GM19455 (cell line): Measurements from ENCODE around the gene ABHD5.

Experiments
- ATAC-seq: cut with Tn5 transposase; IDR thresholded peaks from one replicate; pipeline ENCODE4 v1.9.1; 2021; ENCODE audit not compliant: unreplicated experiment

ABHD5 gene

DNA sequence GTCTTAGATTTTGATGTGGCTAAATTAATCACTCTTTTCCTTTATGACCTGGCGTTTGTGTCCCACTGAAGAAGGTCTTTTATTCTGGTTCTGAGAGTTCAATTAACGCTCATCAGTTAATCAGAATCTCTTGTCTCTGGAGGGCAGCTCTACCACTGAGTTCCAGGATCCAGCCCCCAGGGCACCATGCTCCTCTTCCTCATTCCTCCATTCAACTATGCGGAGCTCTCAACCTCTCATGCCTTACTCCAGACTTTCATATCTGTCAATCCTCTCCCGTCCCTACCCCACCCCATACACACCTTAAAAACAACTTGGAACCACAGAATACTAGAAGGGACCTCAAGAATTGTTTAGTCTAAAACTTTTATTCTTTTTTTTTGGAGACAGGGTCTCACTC, 4.8 kb upstream of the ABHD5 start:
- no peak for ATAC-seq

DNA sequence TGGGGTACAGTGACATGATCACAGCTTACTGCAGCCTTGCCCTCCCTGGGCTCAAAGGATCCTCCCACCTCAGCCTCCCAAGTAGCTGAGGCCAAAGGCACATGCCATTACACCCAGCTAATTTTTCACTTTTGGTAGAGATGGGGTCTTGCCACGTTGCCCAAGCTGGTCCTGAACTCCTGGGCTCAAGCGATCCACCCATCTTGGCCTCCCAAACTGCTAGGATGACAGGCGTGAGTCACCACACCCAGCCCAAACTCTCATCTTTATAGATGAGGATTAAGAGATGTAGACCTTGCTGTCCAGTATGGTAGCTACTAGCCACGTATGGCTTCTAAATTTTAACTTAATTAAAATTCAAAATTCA, 4.4 kb upstream of the ABHD5 start:
- no peak for ATAC-seq

- ATAC-seq: no peak
These were observed 3.8 kb upstream of the ABHD5 start for GRCh38 chr3:43686700-43687498.

DNA sequence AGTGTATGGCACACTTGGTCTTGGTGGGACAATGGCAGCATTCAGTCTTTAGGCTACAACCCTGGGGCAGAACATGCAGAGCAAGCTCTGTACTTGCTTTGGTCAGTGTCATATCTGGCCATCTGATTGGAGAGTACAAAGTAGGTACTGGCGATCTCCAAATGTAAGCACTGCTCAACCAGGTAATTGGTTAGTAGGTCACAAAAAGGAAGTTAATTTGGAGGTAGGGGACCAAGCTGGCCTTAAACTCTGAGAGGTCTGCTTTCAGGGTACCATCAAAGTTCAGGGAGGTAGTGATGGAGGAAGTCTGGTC, 3.3 kb upstream of the ABHD5 start:
- no peak for ATAC-seq

GRCh38 chr3:43688245-43688650, 2.5 kb upstream of the ABHD5 start:
- ATAC-seq: no peak

- ATAC-seq: no peak
These were observed 1.6 kb upstream of the ABHD5 start for GRCh38 chr3:43689166-43689565.

GRCh38 chr3:43689766-43690399, 855 bp upstream of the ABHD5 start:
- ATAC-seq: no peak

DNA sequence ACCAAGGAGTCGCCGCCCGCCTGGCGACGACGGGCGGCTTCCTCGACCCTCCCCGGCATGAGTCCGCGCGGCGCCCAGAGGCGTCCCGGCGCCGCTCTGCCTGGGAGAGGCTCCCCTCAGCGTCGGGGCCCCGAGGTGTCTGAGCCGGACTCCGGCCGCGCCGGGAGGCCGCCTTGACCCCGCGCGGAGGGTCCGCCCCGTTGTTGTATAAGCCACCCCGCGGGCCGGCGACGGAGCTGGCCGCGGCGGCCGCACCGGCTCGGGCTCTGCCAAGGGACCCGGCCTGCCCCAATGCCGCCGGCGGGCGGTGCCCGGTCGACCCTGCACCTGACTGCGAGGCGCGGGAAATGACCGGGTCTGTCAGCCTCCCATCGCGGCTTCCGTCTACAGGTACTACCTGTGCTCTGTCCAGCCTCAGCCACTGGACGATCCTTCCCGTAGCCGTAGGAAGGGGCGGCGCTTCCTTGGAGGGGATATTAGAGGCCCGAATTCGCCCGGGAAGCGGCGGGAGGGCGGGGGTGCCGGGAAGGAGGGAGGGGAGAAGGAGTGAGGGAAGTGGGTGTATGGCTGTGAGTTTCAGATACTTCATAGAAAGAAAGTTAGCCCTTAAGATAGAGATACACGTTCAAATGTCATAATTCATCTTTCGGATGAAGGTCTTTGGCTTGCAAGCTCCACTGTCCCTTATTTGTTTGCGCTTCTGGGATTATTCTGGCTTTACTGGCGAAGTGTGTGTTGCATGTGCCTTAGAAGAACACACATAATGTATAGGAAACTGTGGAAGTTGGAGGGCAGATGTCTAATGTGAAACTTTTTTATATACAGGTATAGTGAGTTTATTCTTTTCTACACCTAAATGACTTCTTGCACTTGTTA, 620 bp downstream of the ABHD5 start:
- peak; percentile 48 for ATAC-seq

DNA sequence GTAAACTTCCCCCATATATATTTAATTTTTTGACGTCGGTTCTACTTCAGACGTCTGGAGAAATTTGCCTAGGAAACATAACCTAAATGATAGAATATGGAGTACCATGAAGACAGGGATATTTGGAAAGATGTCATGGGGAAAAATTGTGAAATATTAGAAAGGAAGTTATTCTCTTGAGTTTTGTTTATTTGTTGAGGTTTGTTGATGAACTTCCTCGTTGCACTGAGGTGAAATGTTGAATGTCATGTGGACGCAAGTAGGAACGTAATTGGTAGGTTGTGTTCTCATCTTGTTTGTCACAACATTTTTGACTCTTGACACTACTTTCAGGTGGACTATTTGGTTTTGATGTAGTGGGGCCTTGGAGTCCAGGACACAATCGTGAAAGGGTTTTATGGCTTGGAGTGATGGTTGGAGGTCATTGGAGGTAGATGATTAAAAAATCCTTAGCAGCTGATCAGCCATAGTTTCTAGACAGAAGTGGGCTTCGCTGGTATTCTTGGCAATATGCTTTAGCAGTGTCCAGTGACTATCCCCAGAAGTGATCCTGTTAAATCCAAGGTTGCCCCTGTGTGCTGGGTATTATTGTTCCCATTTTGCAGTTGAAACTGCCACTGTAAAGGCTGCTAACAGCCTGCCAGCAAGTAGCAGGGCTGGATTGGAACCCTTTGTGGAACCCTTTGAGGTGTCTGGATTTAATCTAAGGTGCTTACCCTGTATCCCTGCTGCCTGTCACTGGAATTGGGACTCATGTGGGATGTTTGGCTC, 1.5 kb downstream of the ABHD5 start:
- ATAC-seq: no peak

DNA sequence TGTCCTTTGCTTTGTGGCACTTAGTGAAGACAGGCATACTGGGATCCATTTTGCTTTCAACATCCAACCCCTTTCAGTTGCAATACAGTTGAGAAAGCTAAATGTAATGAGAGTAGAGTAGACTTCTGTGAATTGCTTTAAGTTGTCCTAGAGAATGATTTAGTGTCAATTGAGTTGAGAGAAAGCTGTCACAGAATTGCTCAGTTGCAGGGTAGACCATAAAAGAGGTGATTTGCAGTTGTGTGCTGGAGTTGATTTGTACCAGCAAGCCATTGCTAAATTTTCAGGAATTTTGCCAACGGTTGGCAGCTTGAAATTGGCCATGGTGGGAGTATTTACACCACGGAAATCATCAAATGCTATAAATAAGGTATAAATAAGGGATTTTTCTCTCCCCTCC, 2.2 kb downstream of the ABHD5 start:
- ATAC-seq: no peak

DNA sequence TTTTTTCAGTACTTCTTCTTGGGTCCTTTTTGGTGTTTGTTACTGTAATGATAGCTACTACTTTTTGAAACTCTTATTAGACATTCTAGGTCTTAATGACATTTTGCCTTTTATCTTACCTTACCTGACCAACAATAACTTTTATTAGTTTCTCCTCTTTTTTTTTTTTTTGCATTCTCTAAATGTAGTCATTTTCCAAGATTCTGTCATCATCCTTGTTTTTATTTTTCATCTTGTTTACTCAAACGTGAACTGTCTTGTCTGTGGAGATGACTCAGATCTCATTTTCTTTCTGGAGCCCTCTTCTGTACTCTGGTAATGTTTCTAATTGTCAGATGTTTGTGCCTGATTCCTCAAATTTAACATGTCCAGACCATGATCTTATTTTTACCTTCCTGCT, 2.9 kb downstream of the ABHD5 start:
- ATAC-seq: no peak

GRCh38 chr3:43695443-43695842, 4.7 kb downstream of the ABHD5 start:
- no peak for ATAC-seq

DNA sequence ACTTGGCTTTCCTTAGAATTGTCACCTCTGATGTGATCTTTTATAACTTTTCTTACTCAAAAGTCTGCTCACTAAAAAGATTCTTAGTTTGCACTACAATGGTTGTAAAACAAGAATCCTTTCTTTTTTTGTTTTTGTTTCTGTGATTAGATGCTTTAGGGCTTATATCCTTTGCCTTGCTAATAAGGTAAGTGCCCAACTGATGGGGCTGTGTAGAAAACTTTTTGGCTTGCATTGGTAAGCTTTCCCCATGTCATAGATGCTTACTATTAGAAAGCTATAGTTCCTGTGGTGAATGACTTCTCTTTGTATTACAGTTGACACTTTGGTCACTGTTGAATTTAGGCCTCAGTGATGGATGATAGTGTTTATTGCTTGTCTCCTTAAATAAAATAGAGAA, 5.1 kb downstream of the ABHD5 start:
- no peak for ATAC-seq

GRCh38 chr3:43696441-43696840, 5.7 kb downstream of the ABHD5 start:
- no peak for ATAC-seq

DNA sequence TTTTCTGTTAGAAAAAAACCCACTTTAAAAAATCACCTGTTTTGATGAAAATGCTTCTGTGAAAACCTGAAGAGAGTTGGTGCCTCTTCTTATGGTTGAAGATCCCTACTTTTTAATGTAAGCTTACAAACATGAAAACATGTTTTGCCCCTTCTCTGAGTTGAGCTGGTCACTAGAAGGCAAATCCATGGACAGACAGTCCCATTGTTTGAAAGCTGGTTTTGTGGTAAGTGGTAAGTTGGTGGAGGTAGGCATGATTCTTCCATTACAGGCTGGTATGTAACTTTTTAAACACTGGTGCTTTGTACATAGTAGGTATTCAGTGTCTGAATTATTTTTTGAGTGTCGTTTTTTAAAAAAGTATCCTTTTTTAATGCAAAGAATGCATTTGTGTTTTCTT, 6.1 kb downstream of the ABHD5 start:
- no peak for ATAC-seq

- peak; percentile 88 for ATAC-seq
These were observed 9.1 kb downstream of the ABHD5 start for GRCh38 chr3:43699864-43700263.

DNA sequence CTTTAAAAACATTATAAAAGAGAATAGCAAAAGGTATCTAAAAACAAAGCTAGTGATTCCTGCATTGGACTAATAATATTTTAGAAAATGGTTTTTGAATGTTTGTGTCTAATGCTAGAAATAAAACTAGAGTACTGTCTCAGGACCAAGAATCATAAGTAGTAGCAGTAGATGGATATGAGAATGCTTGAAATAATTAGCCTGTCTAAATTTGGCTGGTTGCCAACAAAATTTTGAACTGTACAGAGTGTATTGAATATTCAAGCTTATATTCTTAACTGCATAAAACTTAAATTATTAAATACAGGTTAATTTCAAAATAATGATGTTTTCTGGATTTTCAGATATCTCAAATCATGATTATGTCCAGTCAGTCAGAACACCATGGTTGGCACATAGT, 14.0 kb downstream of the ABHD5 start:
- ATAC-seq: no peak

- ATAC-seq: no peak
These were observed 15.6 kb downstream of the ABHD5 start for GRCh38 chr3:43706342-43706741.

DNA sequence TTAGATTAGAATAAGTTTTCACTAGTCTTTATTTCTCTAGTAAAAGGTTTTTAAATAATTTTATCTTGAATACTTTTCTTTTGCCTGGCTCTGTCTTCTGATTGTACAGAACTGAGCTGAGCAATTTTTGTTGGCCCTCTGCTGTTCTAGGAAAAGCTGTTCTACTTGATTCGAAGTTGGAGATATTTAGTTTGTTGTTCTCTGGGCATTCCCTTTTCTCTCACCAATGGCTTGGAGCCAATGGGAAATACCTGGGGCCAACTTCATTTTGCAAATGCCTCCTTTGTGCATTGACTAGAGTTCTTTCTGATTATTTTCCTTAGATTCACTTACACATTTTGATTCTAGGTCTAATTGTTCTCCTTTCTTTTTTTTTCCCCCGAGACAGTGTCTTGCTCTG, 16.5 kb downstream of the ABHD5 start:
- ATAC-seq: no peak

DNA sequence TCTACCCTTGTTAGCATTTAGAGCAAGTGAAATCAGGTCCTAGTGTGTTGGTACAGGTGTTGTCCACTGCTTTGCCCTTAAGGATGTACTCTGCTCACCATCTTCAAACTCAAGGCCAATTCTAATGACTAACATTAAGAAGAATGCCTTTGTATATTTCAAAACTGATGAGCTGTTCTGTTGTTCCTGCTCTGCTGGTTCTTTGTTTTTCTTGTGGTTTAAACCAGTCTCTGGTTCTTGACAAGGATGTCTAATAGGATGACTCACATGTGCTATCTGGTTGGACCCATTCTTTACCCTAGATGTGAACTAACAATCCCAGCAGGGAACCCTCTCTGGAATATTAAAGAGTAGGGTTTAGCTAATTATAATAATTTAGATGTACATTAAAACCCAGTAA, 17.3 kb downstream of the ABHD5 start:
- no peak for ATAC-seq

GRCh38 chr3:43709022-43709421, 18.3 kb downstream of the ABHD5 start:
- no peak for ATAC-seq
